ENCODE results near the gene GRHL3.

Gene GRHL3

DNA sequence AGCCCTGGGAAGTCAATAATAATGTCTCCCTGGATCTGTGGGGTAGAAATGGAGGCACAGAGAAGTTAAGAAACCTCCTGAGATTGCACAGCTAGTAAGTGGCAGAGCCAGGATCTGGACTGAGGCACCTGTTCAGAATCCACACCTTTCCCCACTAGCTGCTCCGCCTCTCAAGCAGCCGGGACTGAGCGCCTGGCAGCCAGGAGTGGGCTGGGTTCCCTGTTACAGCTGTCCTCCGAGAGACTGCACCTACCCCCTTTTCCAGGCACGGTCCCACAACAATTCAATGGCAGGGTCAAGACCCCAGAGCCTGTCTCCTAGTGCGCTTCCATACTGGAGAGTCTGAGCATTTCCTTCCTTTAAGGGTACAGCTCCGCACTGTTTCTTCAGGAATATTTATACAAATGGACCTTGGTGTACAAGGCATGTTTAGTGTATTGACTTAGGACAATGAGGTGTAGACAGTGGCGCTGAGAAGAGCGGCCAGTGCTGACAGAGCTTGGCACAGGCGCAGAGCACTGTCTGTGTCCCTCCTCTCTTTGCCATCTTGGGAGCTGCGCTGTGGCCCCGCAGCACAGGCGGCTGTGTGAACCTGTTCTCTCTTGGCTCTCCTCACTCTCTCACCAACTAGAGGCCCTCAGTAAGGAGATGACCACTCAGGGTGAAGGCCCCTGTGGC, 24.4 kb downstream of the GRHL3 start:
- DNase-seq (ENCODE audit: low spot score) = no peak

DNA sequence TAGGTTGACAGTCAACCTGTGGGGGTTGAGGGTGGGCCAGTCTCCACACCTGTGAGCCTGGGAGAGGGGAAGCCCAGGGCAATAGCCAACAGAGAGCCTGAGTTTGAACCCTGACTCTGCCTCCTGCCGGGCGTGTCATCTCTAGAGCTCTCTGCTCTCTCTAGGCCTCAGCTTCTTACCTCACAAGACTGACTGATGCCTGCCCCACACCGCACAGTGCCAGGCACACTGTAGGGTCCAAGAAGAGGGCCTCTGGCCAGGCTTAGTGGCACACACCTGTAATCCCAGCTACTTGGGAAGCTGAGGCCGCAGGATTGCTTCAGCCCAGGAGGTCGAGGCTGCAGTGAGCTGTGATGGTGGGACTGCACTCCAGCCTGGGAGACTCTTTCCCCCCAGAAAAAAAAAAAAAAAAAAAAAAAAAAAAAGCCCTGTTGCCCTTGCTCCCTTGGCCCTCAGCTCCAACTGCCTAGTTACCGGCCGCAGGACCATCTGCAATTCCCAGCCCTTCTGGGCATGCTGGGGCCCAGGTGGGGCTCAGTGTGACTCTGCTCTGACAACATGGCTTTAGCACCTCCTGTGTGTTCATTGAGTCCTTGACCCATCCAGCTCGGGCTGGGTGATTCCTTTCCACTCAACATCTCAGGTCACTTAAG, 25.1 kb downstream of the GRHL3 start:
- DNase-seq (ENCODE audit: low spot score) = no peak

DNA sequence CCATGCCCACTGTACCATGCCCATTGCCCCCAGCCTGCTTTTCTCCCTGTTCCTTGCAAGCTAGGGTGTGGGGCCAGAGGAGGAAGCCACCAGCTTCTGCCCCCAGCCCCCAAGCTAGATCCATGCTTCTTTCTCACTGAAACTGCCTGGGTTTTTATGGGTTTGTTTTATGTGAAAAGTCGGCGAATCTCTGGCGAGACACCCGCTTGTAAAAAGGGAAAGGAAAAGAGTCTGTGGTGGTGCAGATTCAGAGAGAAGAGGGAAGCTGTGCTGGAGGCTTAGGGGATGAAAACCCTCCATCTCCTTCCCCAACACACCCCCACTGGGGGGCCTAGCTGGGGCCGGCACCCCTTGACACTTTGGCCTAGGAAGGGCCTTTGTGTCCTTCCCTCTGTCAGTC, 26.2 kb downstream of the GRHL3 start:
- DNase-seq (ENCODE audit: low spot score) = no peak

DNA sequence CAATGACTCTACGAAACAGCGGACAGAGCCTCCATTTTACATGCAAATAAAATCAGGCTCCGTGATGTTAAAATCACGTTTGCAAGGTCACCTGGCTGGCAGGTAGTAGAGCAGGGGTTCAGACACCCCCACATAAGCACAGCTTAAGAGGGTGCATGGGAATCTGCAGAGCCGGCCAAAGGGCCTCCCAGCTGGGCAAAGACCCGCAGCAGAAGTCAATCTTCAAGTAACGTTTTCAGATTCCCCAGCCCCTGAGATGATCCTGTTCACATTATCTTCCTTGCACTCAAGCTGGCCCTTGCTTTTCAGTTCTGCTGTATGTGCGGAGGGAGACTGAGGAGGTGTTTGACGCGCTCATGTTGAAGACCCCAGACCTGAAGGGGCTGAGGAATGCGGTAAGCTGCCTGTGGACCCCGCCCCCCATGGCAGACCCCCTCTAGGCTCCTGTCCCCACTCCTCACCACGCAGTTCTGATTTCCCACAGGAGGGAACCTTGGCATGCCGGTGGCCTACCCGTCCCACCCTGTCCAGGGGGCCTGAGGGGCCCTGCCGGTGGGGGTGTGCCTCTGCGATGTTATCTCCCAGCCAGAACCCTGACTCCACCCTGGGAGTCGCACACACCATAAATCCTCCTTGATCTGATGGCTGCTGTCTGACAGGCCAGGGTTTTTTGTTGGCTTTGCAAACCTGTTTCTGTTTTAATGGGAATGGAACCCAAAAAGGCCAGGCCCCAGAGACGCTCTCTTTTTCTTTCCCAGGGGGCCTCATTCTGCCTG, 28.2 kb downstream of the GRHL3 start:
- no peak for DNase-seq (ENCODE audit: low spot score)

DNA sequence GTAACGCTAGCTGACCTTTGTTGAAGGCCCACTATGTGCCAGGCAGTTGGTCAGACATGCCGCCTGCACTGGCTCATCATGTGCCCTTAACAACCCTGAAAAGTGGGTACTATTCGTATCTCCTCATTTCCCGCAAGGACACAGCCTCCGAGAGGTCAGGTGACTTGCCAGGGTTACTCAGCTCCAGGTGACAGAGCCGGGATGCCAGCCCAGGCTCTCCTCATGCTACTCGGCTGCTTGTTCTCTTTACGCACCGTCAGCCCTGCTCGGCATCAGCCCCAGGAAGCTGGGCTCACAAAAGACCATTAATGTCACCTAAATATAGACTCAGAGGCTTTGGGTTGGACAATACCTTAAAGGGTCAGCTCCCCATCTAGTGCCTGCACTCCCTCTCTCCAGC, 29.0 kb downstream of the GRHL3 start:
- DNase-seq (ENCODE audit: low spot score) = no peak

DNA sequence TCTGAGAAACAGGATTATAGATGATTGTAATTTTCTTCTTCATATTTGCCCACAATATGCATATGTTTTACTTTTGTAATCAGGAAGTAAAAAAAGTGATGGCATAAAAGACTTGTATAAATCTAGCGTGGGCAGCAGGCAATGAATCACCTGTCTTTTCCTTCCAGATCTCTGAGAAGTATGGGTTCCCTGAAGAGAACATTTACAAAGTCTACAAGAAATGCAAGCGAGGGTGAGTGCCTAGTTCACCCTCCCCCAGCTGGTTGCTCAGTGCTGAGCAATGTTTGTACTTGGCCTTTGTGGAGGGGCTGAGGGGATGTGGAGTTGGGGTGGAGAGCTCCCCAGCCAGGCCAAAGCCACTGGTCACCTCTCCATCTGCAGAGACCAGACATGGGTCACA, 30.7 kb downstream of the GRHL3 start:
- no peak for DNase-seq (ENCODE audit: low spot score)

DNA sequence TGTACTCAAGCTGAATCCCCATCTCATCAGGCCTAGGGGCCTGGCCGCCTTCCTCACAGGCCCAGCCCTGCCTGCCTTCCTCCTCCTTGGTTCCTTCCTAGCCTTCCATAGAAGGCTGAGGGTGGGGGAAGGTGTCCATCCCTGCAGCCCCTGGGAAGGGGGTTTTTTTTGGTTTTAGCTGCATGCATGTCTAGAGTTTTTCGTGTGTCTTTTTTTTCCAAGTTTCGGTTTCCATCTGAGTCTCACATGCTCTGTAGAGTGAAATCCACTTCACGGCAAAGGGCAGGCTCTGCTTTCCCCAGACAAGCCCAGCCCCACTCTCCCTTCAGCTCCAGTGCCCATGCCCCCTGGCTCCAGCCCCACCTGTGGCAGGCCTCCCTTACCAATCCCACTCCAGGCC, 32.1 kb downstream of the GRHL3 start:
- DNase-seq (ENCODE audit: low spot score) = no peak

DNA sequence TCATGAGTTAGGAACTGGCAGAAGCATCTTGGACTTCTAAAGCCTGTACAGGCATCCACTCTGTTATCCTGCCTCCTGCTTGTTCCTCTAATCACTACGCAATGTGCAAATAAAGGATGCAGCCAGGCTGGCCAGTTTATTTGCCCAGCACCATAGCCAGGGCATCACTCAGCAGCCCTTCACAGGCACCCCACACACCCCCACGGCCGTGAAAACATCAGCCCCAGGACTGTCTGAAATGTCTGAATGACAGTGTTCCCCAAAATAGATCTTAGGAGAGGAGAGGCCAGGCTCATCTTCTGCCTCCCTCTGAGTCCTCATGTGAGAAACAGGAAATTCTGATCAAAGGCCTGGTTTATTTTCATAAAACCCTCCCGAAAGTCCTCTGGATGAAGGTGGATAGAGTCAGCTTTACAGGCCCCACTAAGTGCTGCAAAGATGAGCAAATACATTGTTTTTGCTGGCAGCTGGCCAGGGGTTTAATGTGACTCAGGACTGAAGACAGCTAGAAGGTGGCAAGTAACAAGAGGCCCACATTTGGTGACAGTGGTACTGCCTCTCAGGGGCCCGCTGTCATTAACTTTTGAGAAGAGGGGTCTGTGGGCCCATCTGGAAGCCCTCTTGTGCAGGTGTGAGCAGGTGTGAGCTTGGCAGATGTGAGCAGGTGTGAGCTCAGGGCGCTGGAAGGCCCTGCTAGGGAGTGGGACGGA, 32.9 kb downstream of the GRHL3 start:
- DNase-seq (ENCODE audit: low spot score) = peak; percentile 44

DNA sequence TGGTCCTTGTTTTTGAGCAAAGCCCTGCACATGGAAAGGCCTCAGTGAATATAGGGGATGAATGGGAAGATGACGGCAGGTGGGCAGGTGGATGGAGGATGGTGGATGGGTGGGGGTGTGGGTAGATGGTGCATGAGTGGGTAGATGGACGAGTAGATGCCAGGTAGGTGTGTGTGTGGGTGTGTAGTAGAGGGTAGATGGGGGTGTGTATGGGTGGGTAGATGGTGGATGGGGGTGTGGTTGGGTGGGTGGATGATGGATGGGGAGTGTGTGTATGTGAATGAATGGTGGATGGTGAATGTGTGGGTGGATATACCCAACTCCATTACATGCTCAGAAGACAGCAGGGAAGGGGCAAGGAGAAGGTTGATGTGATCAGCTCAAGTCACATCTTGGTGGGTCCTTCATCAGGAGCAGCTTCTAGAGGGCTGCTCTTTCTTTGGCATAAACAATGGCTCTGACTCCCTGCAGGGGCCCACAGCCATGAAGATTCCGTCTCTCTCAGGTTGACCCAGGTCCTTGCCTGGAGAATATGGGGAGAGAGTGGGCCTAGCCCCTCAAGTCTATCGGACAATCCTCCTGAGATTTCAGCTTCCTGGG, 34.2 kb downstream of the GRHL3 start:
- no peak for DNase-seq (ENCODE audit: low spot score)

DNA sequence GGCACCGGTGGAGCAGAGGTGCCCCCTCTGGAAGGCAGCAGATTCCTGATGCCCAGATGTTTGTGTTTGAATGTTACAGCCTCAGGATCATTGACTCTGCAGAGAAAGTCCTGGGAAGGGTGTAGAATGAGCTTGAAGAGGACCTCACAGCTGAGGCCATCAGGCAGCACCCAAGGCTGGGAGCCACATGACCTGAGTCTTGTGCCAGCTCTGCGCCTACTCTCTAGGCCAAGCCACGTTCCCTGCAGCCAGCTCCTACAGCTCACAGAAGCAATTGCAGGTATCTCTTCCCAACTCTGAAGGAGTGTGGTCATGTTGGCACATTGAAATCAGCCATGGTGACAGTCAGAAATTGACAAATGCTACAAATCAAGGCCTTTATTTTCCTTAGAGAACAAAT, 36.3 kb downstream of the GRHL3 start:
- no peak for DNase-seq (ENCODE audit: low spot score)

DNA sequence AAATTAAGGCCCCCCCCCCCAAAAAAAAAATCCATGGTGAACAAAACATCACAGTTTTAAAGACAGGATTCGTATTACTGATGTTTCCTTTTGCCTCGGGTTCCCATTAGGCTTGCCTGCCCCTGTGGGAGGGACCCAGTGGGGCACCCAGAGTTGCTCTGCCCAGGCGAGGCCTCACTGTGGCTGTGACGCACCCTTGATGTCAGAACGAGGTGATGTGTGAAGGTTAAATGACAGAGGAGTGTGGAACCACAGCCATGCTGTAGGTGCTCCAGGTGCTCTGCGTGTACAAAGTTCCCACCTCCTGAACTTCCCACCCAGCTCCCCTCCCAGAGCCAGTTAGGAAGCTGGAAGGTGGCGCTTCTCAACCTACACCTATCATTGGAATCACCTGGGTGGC, 37.9 kb downstream of the GRHL3 start:
- DNase-seq (ENCODE audit: low spot score) = no peak

DNA sequence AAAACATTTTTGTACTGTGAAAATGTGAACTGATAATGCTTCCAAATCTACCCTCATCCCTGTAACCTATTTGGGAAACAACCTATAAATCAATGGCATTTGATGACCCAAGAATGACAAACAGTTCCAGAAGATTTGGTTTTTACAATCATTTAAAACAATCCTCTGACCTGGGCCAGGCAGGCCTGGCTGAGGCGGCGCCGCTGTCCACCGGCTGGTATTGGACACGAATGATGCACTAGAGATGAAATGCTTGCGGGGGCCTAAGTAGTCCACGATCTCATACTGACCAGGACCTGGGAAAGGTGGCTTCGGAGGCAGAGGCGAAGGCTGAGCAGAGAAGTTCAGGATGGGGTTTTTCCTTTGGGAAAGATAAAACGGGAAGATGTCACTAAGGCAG, 41.5 kb downstream of the GRHL3 start:
- DNase-seq (ENCODE audit: low spot score) = no peak

DNA sequence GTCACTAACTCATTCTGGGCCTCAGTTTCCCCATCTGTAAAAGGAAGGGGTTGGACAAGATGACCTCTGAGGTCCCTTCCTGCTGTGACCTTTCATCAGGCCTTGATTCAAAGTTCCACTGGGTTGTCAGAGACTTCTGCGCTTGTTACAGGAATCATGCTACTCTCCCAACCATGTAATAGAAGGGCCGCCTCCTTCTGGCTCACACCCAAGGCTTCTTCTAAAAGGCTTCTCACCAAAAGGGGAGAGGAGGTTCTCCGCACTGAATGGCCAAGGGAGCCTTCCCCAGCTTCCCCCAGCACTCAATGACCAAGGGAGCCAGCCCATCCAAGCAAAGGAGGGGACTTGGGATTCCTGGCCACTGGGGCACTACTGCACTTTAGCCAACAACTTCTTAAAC, 42.7 kb downstream of the GRHL3 start:
- DNase-seq (ENCODE audit: low spot score) = no peak

DNA sequence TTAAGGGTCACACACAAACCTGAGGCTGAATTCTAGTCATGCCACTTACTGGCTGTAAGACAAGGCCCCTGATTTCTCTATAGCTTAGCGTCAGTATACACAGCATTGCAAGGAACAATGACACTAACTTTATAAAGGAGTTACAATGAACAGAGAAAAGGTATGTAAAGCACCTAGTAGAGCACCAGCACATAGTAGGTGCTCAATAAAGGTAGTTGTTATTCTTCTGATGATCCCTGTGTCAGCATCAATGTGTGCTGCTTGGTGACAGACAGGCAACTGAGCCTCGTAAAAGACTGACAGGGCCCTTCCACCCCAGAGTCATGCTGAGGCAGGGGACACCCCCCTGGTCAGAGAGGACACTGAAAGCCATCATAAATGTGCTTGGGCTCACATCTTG, 43.2 kb downstream of the GRHL3 start:
- no peak for DNase-seq (ENCODE audit: low spot score)

DNA sequence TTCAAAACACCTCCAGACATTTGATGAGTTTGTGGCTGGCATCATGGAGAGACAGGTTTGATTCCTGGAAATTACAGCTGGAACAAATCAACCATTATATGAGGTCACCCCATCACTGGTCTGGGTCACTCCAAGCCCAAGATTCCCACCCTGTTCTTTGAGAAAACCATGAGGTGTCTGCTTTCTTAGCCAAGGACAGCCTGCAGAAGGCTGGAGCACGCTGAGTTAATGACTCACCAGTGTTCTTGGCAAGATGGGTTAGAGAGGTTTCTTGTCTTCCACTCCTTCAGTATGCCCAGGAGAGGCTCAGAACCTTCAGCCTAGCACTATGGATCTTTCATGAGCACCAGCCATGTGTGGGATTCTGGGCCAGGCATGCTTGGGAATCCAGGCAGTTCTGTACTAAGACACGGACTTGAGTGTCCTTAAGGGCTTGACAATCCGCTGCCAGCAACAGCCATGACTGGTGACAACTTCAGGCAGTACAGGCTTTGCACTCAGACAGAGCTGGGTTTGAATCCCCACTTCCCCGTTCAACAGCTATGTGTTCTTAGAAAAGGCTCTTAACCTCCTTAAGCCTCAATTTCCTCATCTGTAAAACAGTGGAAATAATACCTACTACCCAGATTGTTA, 43.9 kb downstream of the GRHL3 start:
- peak; percentile 89 for DNase-seq (ENCODE audit: low spot score)

DNA sequence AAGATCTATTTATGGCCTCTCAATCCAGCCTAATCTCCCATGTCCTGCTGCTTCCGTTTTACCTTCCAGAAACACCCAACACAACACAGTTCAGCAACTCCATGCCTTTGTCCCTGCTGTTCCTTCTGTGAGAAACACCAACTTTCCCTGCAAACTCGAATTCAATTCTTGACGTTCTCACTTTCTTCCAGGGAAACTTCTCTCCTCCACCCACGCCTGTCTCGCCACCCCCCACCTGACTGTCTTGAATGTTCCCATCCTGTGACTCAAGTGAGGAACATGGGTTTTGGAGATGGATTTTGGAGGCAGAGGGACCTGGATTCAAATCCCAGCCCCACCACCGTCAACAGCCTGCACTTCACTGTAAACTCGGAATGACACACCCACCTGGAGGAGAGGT, 44.8 kb downstream of the GRHL3 start:
- no peak for DNase-seq (ENCODE audit: low spot score)

DNA sequence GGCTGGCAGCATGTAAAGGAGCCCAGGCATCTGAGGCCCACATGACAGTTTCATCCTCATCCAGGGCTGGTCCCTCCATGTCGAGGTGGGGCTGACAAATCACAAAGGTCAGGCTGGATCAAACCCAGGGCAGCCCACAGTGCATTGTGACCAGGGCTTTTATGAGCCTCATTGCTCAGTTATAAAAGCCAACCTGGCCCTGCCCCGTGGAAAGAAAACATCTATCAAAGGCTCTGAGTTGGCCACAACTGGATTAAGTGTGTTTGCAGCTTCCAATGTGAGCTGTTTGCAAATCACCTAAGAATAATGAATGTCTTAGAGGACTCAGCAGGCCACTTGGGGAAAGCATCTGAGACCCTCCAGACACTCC, 45.4 kb downstream of the GRHL3 start:
- DNase-seq (ENCODE audit: low spot score) = no peak

DNA sequence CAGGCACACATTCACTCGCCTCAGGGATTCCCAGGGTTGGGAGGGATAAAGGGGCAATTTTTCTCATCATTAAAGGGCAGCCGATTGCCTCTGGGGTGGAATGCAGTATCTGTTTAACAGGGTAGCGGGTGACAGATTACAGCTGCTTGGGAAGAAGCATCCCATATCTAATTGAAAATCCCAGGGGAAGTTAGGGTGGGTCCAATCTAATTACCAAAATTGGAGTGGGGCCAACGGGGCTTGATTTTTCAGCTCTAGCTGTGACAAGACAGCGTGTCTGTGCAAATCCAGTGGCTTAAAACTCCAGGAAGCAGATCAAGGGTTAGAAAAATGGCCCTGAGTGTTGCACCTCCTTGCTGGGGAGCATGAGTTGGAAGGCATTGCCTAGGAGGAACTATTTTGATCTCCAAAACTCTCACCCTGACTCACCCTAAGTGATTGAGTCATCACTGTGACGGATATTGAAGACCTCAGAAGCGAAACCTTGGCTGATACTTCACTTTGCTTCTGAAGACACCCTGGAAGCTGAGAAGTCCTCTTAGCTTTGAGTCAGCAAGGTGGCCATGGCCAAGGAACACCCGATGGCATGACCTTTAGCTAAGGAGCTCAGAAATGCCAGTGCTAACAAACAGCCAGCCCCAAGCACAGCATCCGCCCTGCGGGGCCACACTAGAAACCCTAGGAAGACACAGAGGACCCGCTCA, 46.0 kb downstream of the GRHL3 start:
- DNase-seq (ENCODE audit: low spot score) = peak; percentile 86

DNA sequence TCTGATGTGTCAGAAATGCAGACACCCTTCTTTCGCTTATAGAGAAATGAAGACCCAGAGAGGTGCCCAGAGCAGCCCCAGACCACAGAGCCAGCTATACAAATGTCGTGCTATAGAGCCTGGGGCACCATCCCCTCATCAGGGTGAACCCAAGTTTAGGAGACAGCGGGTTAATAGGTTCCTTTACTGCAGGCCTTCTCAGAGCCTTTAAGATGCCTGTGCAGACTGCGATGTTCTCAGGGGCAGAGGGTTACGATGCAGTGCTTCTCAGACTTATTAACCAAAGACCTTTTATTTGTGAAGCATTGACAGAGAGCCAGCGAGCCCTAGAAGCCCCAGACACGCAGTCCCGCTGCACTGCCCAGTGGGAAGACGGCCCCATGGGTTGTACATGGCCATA, 47.5 kb downstream of the GRHL3 start:
- no peak for DNase-seq (ENCODE audit: low spot score)

DNA sequence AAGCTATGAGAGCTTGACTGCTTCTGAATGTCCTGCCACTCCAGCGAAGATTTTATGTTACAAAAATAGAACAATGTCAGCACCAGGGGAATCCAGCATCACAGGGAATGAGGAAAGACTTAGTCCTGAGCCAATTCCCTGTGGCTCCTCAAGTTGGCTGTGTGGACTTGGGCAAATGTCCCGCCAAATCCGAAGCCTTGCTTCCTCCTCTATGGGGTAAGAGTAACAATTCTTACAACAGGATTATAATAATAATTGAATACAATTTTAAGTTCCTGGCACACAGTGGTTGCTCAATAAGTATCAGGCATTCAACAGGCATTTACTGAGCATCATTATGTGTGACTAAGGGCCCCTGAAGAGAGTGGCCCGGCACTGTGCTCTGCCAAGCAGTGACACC, 50.0 kb downstream of the GRHL3 start:
- no peak for DNase-seq (ENCODE audit: low spot score)

DNA sequence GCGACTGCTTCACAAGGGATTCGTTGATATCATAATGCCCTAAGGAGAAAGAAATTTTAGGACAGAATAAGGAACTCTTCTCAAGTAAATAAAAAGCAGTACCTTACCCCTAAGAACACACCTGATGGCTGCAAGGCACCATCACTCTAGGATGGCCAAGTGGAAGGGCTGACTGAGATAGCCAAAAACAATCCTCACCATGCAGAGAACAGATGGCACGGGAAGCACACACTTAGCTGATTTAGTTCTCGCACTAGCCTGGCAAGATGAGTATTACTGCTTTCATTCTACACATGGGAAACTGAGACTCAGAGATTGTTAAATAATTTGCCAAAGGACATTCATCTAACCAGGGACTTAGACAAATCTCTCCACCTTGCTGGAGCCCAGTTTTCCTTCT, 50.6 kb downstream of the GRHL3 start:
- DNase-seq (ENCODE audit: low spot score) = no peak
